Stimulated activated CD4-positive, alpha-beta T cell treated with anti-CD3 and anti-CD28 coated beads, Interleukin-1b, Interleukin-23, amount 100 ng/mL, for 48 hours (primary cell): Measurements from ENCODE around the gene SSTR5.

Source experiments
- DNase-seq: peaks from one replicate; pipeline ENCODE4 v3.0.0-alpha.2; 2020

The SSTR5 gene

GRCh38 chr16:1040346-1040745 lies 32.2 kb upstream of the SSTR5 start:
- no peak for DNase-seq

GRCh38 chr16:1042049-1042744 lies 30.4 kb upstream of the SSTR5 start:
- no peak for DNase-seq

- peak; percentile 17 for DNase-seq
Observed at GRCh38 chr16:1042866-1043265, 29.7 kb upstream of the SSTR5 start.

- no peak for DNase-seq
Observed at GRCh38 chr16:1043881-1044451, 28.6 kb upstream of the SSTR5 start.

- DNase-seq: no peak
Observed at GRCh38 chr16:1044460-1045309, 27.9 kb upstream of the SSTR5 start.

GRCh38 chr16:1045310-1045992 lies 27.1 kb upstream of the SSTR5 start:
- no peak for DNase-seq

- no peak for DNase-seq
Observed at GRCh38 chr16:1045993-1046911, 26.3 kb upstream of the SSTR5 start.

- no peak for DNase-seq
Observed at GRCh38 chr16:1047123-1047522, 25.4 kb upstream of the SSTR5 start.

GRCh38 chr16:1047801-1048200 lies 24.7 kb upstream of the SSTR5 start:
- no peak for DNase-seq

GRCh38 chr16:1048442-1049112 lies 24.0 kb upstream of the SSTR5 start:
- DNase-seq: peak; percentile 19

GRCh38 chr16:1049113-1049975 lies 23.2 kb upstream of the SSTR5 start:
- no peak for DNase-seq

- DNase-seq: no peak
Observed at GRCh38 chr16:1049976-1050247, 22.6 kb upstream of the SSTR5 start.

GRCh38 chr16:1050516-1050915 lies 22.0 kb upstream of the SSTR5 start:
- no peak for DNase-seq

GRCh38 chr16:1050921-1051320 lies 21.6 kb upstream of the SSTR5 start:
- no peak for DNase-seq

GRCh38 chr16:1051446-1051845 lies 21.1 kb upstream of the SSTR5 start:
- DNase-seq: no peak

GRCh38 chr16:1052721-1053120 lies 19.8 kb upstream of the SSTR5 start:
- no peak for DNase-seq

GRCh38 chr16:1053121-1053521 lies 19.4 kb upstream of the SSTR5 start:
- no peak for DNase-seq

- no peak for DNase-seq
Observed at GRCh38 chr16:1053700-1054368, 18.7 kb upstream of the SSTR5 start.

GRCh38 chr16:1054660-1055556 lies 17.6 kb upstream of the SSTR5 start:
- no peak for DNase-seq
